Measurements from ENCODE around the gene FIGNL2.

DNA sequence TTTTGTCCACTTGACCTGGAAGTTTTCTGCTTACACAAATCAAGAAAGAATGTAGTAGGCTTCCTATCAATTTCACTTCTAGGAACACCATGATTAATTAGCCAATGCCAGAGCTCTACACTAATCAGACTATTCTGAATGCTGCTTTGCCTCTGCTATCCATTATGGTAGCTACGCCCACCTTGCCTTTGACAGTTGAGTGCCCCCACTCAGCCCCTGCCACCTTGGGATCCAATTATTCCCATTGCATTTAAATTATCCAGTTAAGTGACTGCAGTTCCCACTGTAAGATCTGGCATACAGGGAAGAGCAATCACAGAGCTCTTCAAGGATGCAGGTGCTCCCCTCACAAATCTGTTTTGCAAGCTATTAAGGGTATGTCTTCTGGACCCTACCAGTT lies 47.5 kb downstream of the FIGNL2 start:
- TF ChIP-seq, protein P1, sequence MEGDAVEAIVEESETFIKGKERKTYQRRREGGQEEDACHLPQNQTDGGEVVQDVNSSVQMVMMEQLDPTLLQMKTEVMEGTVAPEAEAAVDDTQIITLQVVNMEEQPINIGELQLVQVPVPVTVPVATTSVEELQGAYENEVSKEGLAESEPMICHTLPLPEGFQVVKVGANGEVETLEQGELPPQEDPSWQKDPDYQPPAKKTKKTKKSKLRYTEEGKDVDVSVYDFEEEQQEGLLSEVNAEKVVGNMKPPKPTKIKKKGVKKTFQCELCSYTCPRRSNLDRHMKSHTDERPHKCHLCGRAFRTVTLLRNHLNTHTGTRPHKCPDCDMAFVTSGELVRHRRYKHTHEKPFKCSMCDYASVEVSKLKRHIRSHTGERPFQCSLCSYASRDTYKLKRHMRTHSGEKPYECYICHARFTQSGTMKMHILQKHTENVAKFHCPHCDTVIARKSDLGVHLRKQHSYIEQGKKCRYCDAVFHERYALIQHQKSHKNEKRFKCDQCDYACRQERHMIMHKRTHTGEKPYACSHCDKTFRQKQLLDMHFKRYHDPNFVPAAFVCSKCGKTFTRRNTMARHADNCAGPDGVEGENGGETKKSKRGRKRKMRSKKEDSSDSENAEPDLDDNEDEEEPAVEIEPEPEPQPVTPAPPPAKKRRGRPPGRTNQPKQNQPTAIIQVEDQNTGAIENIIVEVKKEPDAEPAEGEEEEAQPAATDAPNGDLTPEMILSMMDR (IDR thresholded peaks at IDR 0.05; ENCODE audit: low read depth, low read length) = no peak
- no peak for TF ChIP-seq POLR2A (IDR thresholded peaks at IDR 0.05; ENCODE audit: extremely low read depth, insufficient read length)
- TF ChIP-seq, protein P2, sequence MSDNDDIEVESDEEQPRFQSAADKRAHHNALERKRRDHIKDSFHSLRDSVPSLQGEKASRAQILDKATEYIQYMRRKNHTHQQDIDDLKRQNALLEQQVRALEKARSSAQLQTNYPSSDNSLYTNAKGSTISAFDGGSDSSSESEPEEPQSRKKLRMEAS (IDR thresholded peaks at IDR 0.05; ENCODE audit: low read depth, low read length) = no peak
- no peak for TF ChIP-seq MYC (IDR thresholded peaks at IDR 0.05; ENCODE audit: low read depth, low read length)
